HCT116 (cell line): ENCODE results near the gene PPY. TPM values are rescaled to one million over a fixed set of nuclear protein-coding genes. Genes with fewer than 3 reads are reported as not detected.

Source experiments
- ATAC-seq: fragments of 200-7000 bp; cut with Tn5 transposase; 2 replicates; pipeline ENCODE4 v1.9.1; 2020; ENCODE audit warnings: mild to moderate bottlenecking, moderate library complexity
- BruUV-seq: library from RNA; stranded (reverse); fragments of 400-500 nt; replicated peaks from 2 replicates; lab custom pipeline; 2021; lab: Mats Ljungman, UMichigan
- CTCF ChIA-PET: fragments of 300-600 bp; sonication (Branson Sonifier 250); formaldehyde crosslinking; loops from one replicate; lab custom pipeline; 2021; ENCODE audit warnings: antibody characterized with exemption; lab: Charles Lee
- POLR2A ChIA-PET: fragments of 300-600, 350-600 bp; sonication (Branson Sonifier 250); formaldehyde crosslinking; loops from one replicate; lab custom pipeline; 2021; ENCODE audit warnings: antibody characterized with exemption; lab: Charles Lee
- RAD21 ChIA-PET, 2 experiments: fragments of 300-600 bp; sonication (Branson Sonifier 250); formaldehyde crosslinking; loops; one replicate each; lab custom pipeline; 2023; ENCODE audit warnings: low total read pairs in 2 of 2; ENCODE audit not compliant: uncharacterized antibody in 2 of 2, unreplicated experiment in 2 of 2, low non-redundant PET in 1 of 2; lab: Charles Lee
- DNase-seq: peaks from one replicate; pipeline ENCODE4 v3.0.0-alpha.2; 2010; ENCODE audit warnings: low read depth, low spot score
- H2AFZ ChIP-seq: fragments of 200-600 bp; shearing (Covaris generic), sonication (generic); 2 replicates; pipeline ENCODE4 v1.6.1; 2017; ENCODE audit warnings: low read depth, mixed run types, mixed read lengths, antibody characterized with exemption, low read length; ENCODE audit not compliant: poor library complexity, severe bottlenecking
- H3K27ac ChIP-seq: 2 replicates; pipeline ENCODE4 v1.5.1; 2012; ENCODE audit warnings: low read depth, low read length
- H3K27me3 ChIP-seq: fragments of 200-600 bp; sonication (generic); 2 replicates; pipeline ENCODE4 v1.6.1; 2016; ENCODE audit warnings: mixed run types, low read length, mixed read lengths; ENCODE audit not compliant: insufficient read depth
- H3K36me3 ChIP-seq, 2 experiments: fragments of 200-500 bp in 1 of 2; fragments of 200-600 bp in 1 of 2; sonication (Bioruptor generic) in 1 of 2; sonication (generic) in 1 of 2; 2 replicates each; pipeline versions ENCODE4 v1.5.1 to v1.6.1; 2014 to 2016; ENCODE audit warnings: low read length in 2 of 2, inconsistent platforms in 1 of 2, mixed read lengths in 1 of 2, mixed run types in 1 of 2; ENCODE audit not compliant: insufficient read depth in 2 of 2, control insufficient read depth in 1 of 2
- H3K4me1 ChIP-seq, 2 experiments: fragments of 200-600 bp in 1 of 2; sonication (generic) in 1 of 2; 2 replicates each; pipeline versions ENCODE4 v1.5.1 to v1.6.1; 2012 to 2017; ENCODE audit warnings: low read length in 2 of 2, inconsistent platforms in 1 of 2, mild to moderate bottlenecking in 1 of 2, mixed read lengths in 1 of 2, mixed run types in 1 of 2, moderate library complexity in 1 of 2; ENCODE audit not compliant: insufficient read depth in 2 of 2, control insufficient read depth in 1 of 2
- H3K4me2 ChIP-seq: fragments of 200-600 bp; sonication (generic); 2 replicates; pipeline ENCODE4 v1.6.1; 2017; ENCODE audit warnings: mixed run types, low read length, mixed read lengths
- H3K4me3 ChIP-seq, 2 experiments: fragments of 200-600 bp in 1 of 2; sonication (generic) in 1 of 2; replicated peaks in 1 of 2; 2 replicates each; pipeline ENCODE4 v1.5.1; 2011 to 2016; ENCODE audit warnings: low read length in 2 of 2, control low read depth in 1 of 2, low read depth in 1 of 2, mild to moderate bottlenecking in 1 of 2, mixed read lengths in 1 of 2, mixed run types in 1 of 2
- H3K79me2 ChIP-seq: fragments of 200-600 bp; sonication (generic); 2 replicates; pipeline ENCODE4 v1.6.1; 2017; ENCODE audit warnings: mild to moderate bottlenecking, mixed run types, low read length, moderate library complexity, mixed read lengths; ENCODE audit not compliant: insufficient read depth
- H3K9ac ChIP-seq: fragments of 200-600 bp; sonication (generic); 2 replicates; pipeline ENCODE4 v1.6.1; 2016; ENCODE audit warnings: low read length, mixed read lengths
- H3K9me2 ChIP-seq: fragments of 200-600 bp; sonication (generic), shearing (Covaris generic); 2 replicates; pipeline ENCODE4 v1.6.1; 2017; ENCODE audit warnings: mixed run types, mild to moderate bottlenecking, moderate library complexity; ENCODE audit not compliant: insufficient read depth
- H3K9me3 ChIP-seq, 2 experiments: fragments of 200-500 bp in 1 of 2; fragments of 200-600 bp in 1 of 2; sonication (Bioruptor generic) in 1 of 2; sonication (generic) in 1 of 2; 2 replicates each; pipeline ENCODE4 v1.6.1; 2014 to 2017; ENCODE audit warnings: low read length in 2 of 2, mixed read lengths in 2 of 2, inconsistent platforms in 1 of 2, low read depth in 1 of 2, mild to moderate bottlenecking in 1 of 2, mixed run types in 1 of 2, moderate library complexity in 1 of 2; ENCODE audit not compliant: control insufficient read depth in 1 of 2, insufficient read depth in 1 of 2
- H4K20me1 ChIP-seq: fragments of 200-600 bp; sonication (generic), shearing (Covaris generic); 2 replicates; pipeline ENCODE4 v1.6.1; 2017; ENCODE audit warnings: mixed run types, mild to moderate bottlenecking, moderate library complexity; ENCODE audit not compliant: insufficient read depth
- CEBPB ChIP-seq: IDR thresholded peaks from 2 replicates; pipeline ENCODE4 v1.6.1; 2012; ENCODE audit warnings: low read depth
- EGR1 ChIP-seq: IDR thresholded peaks from 2 replicates; pipeline ENCODE4 v1.6.1; 2012; ENCODE audit warnings: low read depth
- MAX ChIP-seq: IDR thresholded peaks from 2 replicates; pipeline ENCODE4 v1.6.1; 2012
- POLR2A ChIP-seq: IDR thresholded peaks from 2 replicates; pipeline ENCODE4 v1.7.0; 2011; ENCODE audit warnings: borderline replicate concordance; ENCODE audit not compliant: insufficient read depth, insufficient read length; ENCODE audit errors: extremely low read depth
- POLR2AphosphoS5 ChIP-seq: IDR thresholded peaks from 2 replicates; pipeline ENCODE4 v1.6.1; 2011; ENCODE audit warnings: mild to moderate bottlenecking, low read depth, low read length, moderate library complexity
- SP1 ChIP-seq: IDR thresholded peaks from 2 replicates; pipeline ENCODE4 v1.6.1; 2012; ENCODE audit warnings: low read depth
- TCF7L2 ChIP-seq: IDR thresholded peaks from 2 replicates; pipeline ENCODE4 v1.7.0; 2011; ENCODE audit warnings: borderline replicate concordance, inconsistent platforms; ENCODE audit not compliant: insufficient read depth, insufficient read length; ENCODE audit errors: extremely low read depth
- YY1 ChIP-seq: IDR thresholded peaks from 2 replicates; pipeline ENCODE4 v1.6.1; 2011; ENCODE audit warnings: low read length, low read depth, moderate library complexity, mild to moderate bottlenecking; ENCODE audit not compliant: insufficient replicate concordance; ENCODE audit errors: extremely low read depth
- ZFX ChIP-seq: fragments of 450-650 bp; IDR thresholded peaks from 2 replicates; pipeline ENCODE4 v1.6.1; 2017
- ZNF274 ChIP-seq: fragments of 200-500 bp; sonication (Bioruptor generic); IDR thresholded peaks from 2 replicates; pipeline ENCODE4 v1.6.1; 2014; ENCODE audit warnings: mild to moderate bottlenecking, low read depth, low read length, inconsistent platforms
- intact Hi-C: fragments of 100-400 bp; cut with micrococcal nuclease; formaldehyde crosslinking; loops from 2 replicates; pipeline ENCODE4 v1.10.0; 2022
- total RNA-seq: library from RNA; stranded (reverse); gene quantifications from one replicate; pipeline ENCODE4 v1.2.1, GENCODE V29; 2021; ENCODE audit not compliant: unreplicated experiment
- TF ChIP-seq, protein P1 (sequence below), 3 experiments: fragments of 200-600 bp in 1 of 3; sonication (generic) in 1 of 3; IDR thresholded peaks in 2 of 3; conservative IDR thresholded peaks in 1 of 3; 2 replicates each; pipeline ENCODE4 v1.5.1; 2012 to 2017; ENCODE audit warnings: low read depth in 2 of 3, low read length in 2 of 3, antibody characterized with exemption in 1 of 3, borderline replicate concordance in 1 of 3, control low read depth in 1 of 3, mild to moderate bottlenecking in 1 of 3, mixed read lengths in 1 of 3, mixed run types in 1 of 3, moderate library complexity in 1 of 3; ENCODE audit not compliant: insufficient read depth in 1 of 3

Gene PPY
- total RNA-seq, 1 experiment from 2014 or later, result not detected

DNA sequence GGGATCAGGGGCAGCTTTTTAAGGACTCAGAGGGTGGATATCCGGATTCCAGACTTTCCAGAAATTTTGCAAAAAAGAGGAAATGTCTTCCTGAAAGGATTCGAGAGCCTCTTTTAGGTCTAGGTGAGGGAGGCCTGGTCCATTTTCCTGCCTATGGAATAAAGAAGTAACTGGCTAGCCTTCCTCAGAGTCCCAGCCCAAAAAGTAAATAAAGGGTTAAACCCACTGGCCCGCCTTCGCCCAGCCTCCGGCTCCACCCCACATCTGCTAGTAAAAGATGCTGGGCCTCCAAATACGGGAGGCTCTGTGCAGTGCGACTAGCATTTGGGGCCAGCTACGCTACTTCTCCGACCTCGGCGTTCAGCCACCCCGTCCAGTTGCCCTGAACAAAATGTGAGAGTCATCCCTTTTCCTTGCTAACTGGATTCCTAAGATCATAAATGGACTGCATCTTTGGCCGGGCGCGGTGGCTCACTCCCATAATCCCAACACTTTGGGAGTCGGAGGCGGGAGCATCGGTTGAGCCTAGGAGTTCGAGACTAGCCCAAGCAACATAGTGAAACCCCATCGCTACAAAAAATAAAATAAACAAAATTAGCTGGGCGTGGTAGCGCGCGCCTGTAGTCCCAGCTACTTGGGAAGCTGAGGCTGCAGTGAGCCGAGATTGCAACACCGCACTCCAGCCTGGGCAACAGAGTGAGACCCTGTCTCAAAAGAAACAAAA is 34.1 kb downstream of the PPY start:
- RAD21 ChIA-PET, result no interaction called here
- POLR2A ChIA-PET, result no interaction called here
- ATAC-seq (peak; percentile 70), DNase-seq (peak; percentile 62)
- Histone ChIP-seq H3K4me3 (peak overlapping the region; percentile 56 to 64), H3K27me3 (no peaks in the 10 kb centered on the region), H2AFZ (peak overlapping the region; percentile 96), H4K20me1 (no peaks in the 10 kb centered on the region), H3K9ac (peak overlapping the region; percentile 42; the same call in 1 of the 2 replicates), H3K4me1 (peaks cover 21 to 36% of the 10 kb centered on the region in 2 experiments), H3K9me3 (no peaks in the 10 kb centered on the region), H3K9me2 (no peaks in the 10 kb centered on the region), H3K79me2 (no peaks in the 10 kb centered on the region), H3K27ac (peak overlapping the region; percentile 62), H3K36me3 (no peaks in the 10 kb centered on the region), H3K4me2 (peak overlapping the region; percentile 99)
- TF ChIP-seq SP1 (0 out of 2 replicates have a peak, but pooled peaks have one; percentile 16), POLR2AphosphoS5 (peak; percentile 38; the same call in 1 of the 2 replicates), YY1 (no peak), CEBPB (no peak), POLR2A (no peak), TCF7L2 (peak; percentile 18)
- CTCF ChIA-PET, result interaction anchor here (1.2 to 2.0 kb wide), 4 partner anchors 36 to 302 kb away, joined by 3 to 4 read pairs (median 4); partner anchors contain the start of gene HDAC5
- intact Hi-C loops, result loop anchor here (10.0 kb wide), 1 partner anchor 457 kb away; the partner anchor contains the start of gene FAM171A2
- BruUV-seq, result TSS peak; percentile 50

GRCh38 chr17:43907425-43907981 is 34.8 kb downstream of the PPY start, which contains the start of gene MPP2:
MPP2 (minus strand) TSS chr17:43907536; CDS start chr17:43904460, 3,076 bp downstream.
- Histone ChIP-seq H3K4me1 (peaks cover 21 to 36% of the 10 kb centered on the region in 2 experiments), H2AFZ (peak within 1 kb of the TSS; percentile 96), H4K20me1 (no peaks in the 10 kb centered on the region), H3K36me3 (no peaks in the 10 kb centered on the region), H3K4me2 (peak within 1 kb of the TSS; percentile 99), H3K9ac (peak within 1 kb of the TSS; percentile 42), H3K27me3 (no peaks in the 10 kb centered on the region), H3K27ac (peak within 1 kb of the TSS; percentile 62), H3K9me3 (no peaks in the 10 kb centered on the region), H3K9me2 (no peaks in the 10 kb centered on the region), H3K4me3 (peak within 1 kb of the TSS; percentile 56 to 64), H3K79me2 (no peaks in the 10 kb centered on the region)
- CTCF ChIA-PET, result interaction anchor here (0.7 to 2.0 kb wide), 3 partner anchors 37 to 261 kb away, joined by 3 to 5 read pairs (median 4); no protein-coding TSS in a partner anchor
- BruUV-seq, result no TSS peak
- TF ChIP-seq EGR1, result peak; percentile 79
- no peak for TF ChIP-seq ZFX
- no peak for TF ChIP-seq ZNF274
- TF ChIP-seq MAX, result peak; percentile 66
- TF ChIP-seq SP1, result peak; percentile 54; the same call in 1 of the 2 replicates
- TF ChIP-seq TCF7L2, result peak; percentile 48
- TF ChIP-seq, protein P1, sequence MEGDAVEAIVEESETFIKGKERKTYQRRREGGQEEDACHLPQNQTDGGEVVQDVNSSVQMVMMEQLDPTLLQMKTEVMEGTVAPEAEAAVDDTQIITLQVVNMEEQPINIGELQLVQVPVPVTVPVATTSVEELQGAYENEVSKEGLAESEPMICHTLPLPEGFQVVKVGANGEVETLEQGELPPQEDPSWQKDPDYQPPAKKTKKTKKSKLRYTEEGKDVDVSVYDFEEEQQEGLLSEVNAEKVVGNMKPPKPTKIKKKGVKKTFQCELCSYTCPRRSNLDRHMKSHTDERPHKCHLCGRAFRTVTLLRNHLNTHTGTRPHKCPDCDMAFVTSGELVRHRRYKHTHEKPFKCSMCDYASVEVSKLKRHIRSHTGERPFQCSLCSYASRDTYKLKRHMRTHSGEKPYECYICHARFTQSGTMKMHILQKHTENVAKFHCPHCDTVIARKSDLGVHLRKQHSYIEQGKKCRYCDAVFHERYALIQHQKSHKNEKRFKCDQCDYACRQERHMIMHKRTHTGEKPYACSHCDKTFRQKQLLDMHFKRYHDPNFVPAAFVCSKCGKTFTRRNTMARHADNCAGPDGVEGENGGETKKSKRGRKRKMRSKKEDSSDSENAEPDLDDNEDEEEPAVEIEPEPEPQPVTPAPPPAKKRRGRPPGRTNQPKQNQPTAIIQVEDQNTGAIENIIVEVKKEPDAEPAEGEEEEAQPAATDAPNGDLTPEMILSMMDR (IDR thresholded peaks at IDR 0.05 in 2 of 3, conservative IDR thresholded peaks at IDR 0.05 in 1 of 3; ENCODE audit: borderline replicate concordance in 1 of 3, insufficient read depth in 1 of 3, low read depth in 2 of 3, low read length in 2 of 3), result no peak
- DNase-seq (peak; percentile 64), ATAC-seq (peak; percentile 72)
- intact Hi-C loops, result loop anchor here (10.0 kb wide), 1 partner anchor 457 kb away; the partner anchor contains the start of gene FAM171A2
- RAD21 ChIA-PET, result no interaction called here
- POLR2A ChIA-PET, result no interaction called here
